HepG2 (cell line): Measurements from ENCODE around the gene EPB41. TPM values are rescaled to one million over a fixed set of nuclear protein-coding genes. Genes with fewer than 3 reads are reported as not detected.

ENCODE experiments used
- AGO2 ChIP-seq: fragments of 200-400 bp; formaldehyde crosslinking; optimal IDR thresholded peaks from 2 replicates; pipeline ENCODE3; 2017; ENCODE audit warnings: mild to moderate bottlenecking, low read depth, low read length, moderate library complexity
- CBX5 ChIP-seq: sonication (generic); formaldehyde crosslinking; IDR thresholded peaks from 2 replicates; pipeline ENCODE4 v1.4.0; 2020; ENCODE audit warnings: missing genetic modification reagents, borderline replicate concordance
- CTCF ChIP-seq: sonication (generic); formaldehyde crosslinking; IDR thresholded peaks from 2 replicates; pipeline ENCODE4 v1.5.0; 2020; ENCODE audit warnings: mild to moderate bottlenecking, missing genetic modification reagents, moderate library complexity
- DR1 ChIP-seq: sonication (generic); formaldehyde crosslinking; IDR thresholded peaks from 2 replicates; pipeline ENCODE4 v1.8.0; 2021; ENCODE audit warnings: mild to moderate bottlenecking, missing genetic modification reagents, inconsistent platforms
- FOXC1 ChIP-seq: sonication (generic); formaldehyde crosslinking; IDR thresholded peaks from 2 replicates; pipeline ENCODE4 v1.8.0; 2022; ENCODE audit warnings: mild to moderate bottlenecking, missing genetic modification reagents, borderline replicate concordance
- FOXJ3 ChIP-seq: sonication (generic); formaldehyde crosslinking; IDR thresholded peaks from 2 replicates; pipeline ENCODE4 v1.4.0; 2020; ENCODE audit warnings: missing genetic modification reagents, mild to moderate bottlenecking, borderline replicate concordance
- GZF1 ChIP-seq: sonication (generic); formaldehyde crosslinking; IDR thresholded peaks from 2 replicates; pipeline ENCODE4 v1.5.1; 2020; ENCODE audit warnings: mild to moderate bottlenecking, missing genetic modification reagents
- HNF4G ChIP-seq, 2 experiments: sonication (generic) in 1 of 2; formaldehyde crosslinking in 1 of 2; IDR thresholded peaks; 2 replicates each; pipeline versions ENCODE4 v1.4.0 to v1.6.1; 2011 to 2020; ENCODE audit warnings: borderline replicate concordance in 2 of 2, low read depth in 2 of 2, mild to moderate bottlenecking in 2 of 2, low read length in 1 of 2, missing genetic modification reagents in 1 of 2, moderate library complexity in 1 of 2
- HNRNPLL ChIP-seq: fragments of 200-400 bp; formaldehyde crosslinking; IDR thresholded peaks from 2 replicates; pipeline ENCODE4 v1.6.1; 2017; ENCODE audit warnings: mild to moderate bottlenecking, low read depth, low read length; ENCODE audit not compliant: poor library complexity, severe bottlenecking
- KLF11 ChIP-seq: IDR thresholded peaks from 2 replicates; pipeline ENCODE4 v1.6.1; 2016; ENCODE audit warnings: missing compliant biosample characterization
- NR2F6 ChIP-seq, 2 experiments: IDR thresholded peaks; 2 replicates each; pipeline ENCODE4 v1.6.1; 2016; ENCODE audit warnings: antibody characterized with exemption in 1 of 2, mild to moderate bottlenecking in 1 of 2
- PRDM10 ChIP-seq: sonication (generic); formaldehyde crosslinking; IDR thresholded peaks from 2 replicates; pipeline ENCODE4 v1.4.0; 2020; ENCODE audit warnings: low read depth, missing genetic modification reagents
- RAD21 ChIP-seq: fragments of 450-650 bp; formaldehyde crosslinking; IDR thresholded peaks from 2 replicates; pipeline ENCODE4 v1.5.0; 2020; ENCODE audit warnings: mild to moderate bottlenecking
- SKI ChIP-seq: fragments of 450-650 bp; IDR thresholded peaks from one replicate; pipeline ENCODE4 v1.6.1; 2018; ENCODE audit warnings: mild to moderate bottlenecking; ENCODE audit not compliant: partially characterized antibody
- SNAPC5 ChIP-seq: sonication (generic); formaldehyde crosslinking; IDR thresholded peaks from 2 replicates; pipeline ENCODE4 v1.8.1; 2023; ENCODE audit warnings: mild to moderate bottlenecking, missing genetic modification reagents, borderline replicate concordance
- ZNF136 ChIP-seq: sonication (generic); formaldehyde crosslinking; IDR thresholded peaks from 2 replicates; pipeline ENCODE4 v1.8.1; 2022; ENCODE audit warnings: low read depth, mild to moderate bottlenecking, moderate library complexity, missing genetic modification reagents
- ZNF18 ChIP-seq: sonication (generic); formaldehyde crosslinking; IDR thresholded peaks from 2 replicates; pipeline ENCODE4 v1.8.0; 2022; ENCODE audit warnings: mild to moderate bottlenecking, missing genetic modification reagents; ENCODE audit not compliant: insufficient replicate concordance
- ZNF644 ChIP-seq: IDR thresholded peaks from 2 replicates; pipeline ENCODE4 v1.6.1; 2016; ENCODE audit warnings: low read depth
- ZNF777 ChIP-seq: sonication (generic); formaldehyde crosslinking; IDR thresholded peaks from 2 replicates; pipeline ENCODE4 v1.4.0; 2020; ENCODE audit warnings: missing genetic modification reagents
- polyA plus RNA-seq, 8 experiments: library from polyadenylated mRNA; depleted of rRNA in 3 of 8; stranded (reverse) in 7 of 8; unstranded in 1 of 8; fragments of >200 nt; fragmentation: Illumina TruSeq in 4 of 8; extraction: Trizol in 4 of 8; gene quantifications; 2 replicates each; pipeline versions ENCODE4 v1.2.1 to v1.2.3, GENCODE V29; 2011 to 2016; ENCODE audit warnings: low read depth in 4 of 8, missing spikeins in 1 of 8, mixed read lengths in 1 of 8; ENCODE audit not compliant: insufficient read depth in 1 of 8
- total RNA-seq, 5 experiments: library from RNA; depleted of rRNA; stranded (reverse); fragments of >200 nt; fragmentation: Illumina TruSeq; extraction: Trizol; gene quantifications; 2 replicates each; pipeline ENCODE4 v1.2.3, GENCODE V29; 2016; ENCODE audit warnings: low read depth in 1 of 5

The EPB41 gene
- total and polyA plus RNA-seq, 2 of the 13 experiments (the other 11 are each of a cell fraction or from before 2014, with no cell fraction given): 34.5 to 46.7 TPM

GRCh38 chr1:29120947-29121485 is 206.6 kb downstream of the EPB41 start (continued):
- TF ChIP-seq PRDM10 (no peak), SNAPC5 (no peak), FOXC1 (no peak), DR1 (CRISPR knock-in tag) (no peak), FOXJ3 (CRISPR knock-in tag) (no peak), ZNF136 (CRISPR knock-in tag) (no peak), ZNF18 (CRISPR knock-in tag) (no peak), HNF4G (IDR thresholded peaks at IDR 0.05; ENCODE audit: borderline replicate concordance, low read depth, low read length) (no peak), HNF4G (CRISPR knock-in tag; IDR thresholded peaks at IDR 0.05; ENCODE audit: borderline replicate concordance, low read depth) (no peak), KLF11 (no peak), GZF1 (CRISPR knock-in tag) (no peak), ZNF644 (CRISPR knock-in tag) (no peak), HNRNPLL (peak; percentile 7), ZNF777 (CRISPR knock-in tag) (0 out of 2 replicates have a peak, but pooled peaks have one; percentile 41), SKI (no peak), AGO2 (peak; percentile 67), CTCF (CRISPR knock-in tag) (peak; percentile 38; the same call in 1 of the 2 replicates), NR2F6 (IDR thresholded peaks at IDR 0.05) (no peak), NR2F6 (CRISPR knock-in tag; IDR thresholded peaks at IDR 0.05) (no peak), RAD21 (CRISPR knock-in tag) (peak; percentile 41; the same call in 1 of the 2 replicates), CBX5 (no peak)
